NT2/D1 (cell line): ENCODE data around the gene AKR1C8.

ENCODE experiments used
- SUZ12 ChIP-seq: IDR thresholded peaks from 2 replicates; pipeline ENCODE4 v1.6.1; 2011; ENCODE audit not compliant: insufficient read length, insufficient read depth; ENCODE audit errors: extremely low read depth
- YY1 ChIP-seq: IDR thresholded peaks from 2 replicates; pipeline ENCODE4 v1.6.1; 2011; ENCODE audit not compliant: insufficient read length, insufficient read depth
- ZNF274 ChIP-seq: IDR thresholded peaks from 2 replicates; pipeline ENCODE4 v1.6.1; 2011; ENCODE audit warnings: mild to moderate bottlenecking, low read depth, low read length

DNA sequence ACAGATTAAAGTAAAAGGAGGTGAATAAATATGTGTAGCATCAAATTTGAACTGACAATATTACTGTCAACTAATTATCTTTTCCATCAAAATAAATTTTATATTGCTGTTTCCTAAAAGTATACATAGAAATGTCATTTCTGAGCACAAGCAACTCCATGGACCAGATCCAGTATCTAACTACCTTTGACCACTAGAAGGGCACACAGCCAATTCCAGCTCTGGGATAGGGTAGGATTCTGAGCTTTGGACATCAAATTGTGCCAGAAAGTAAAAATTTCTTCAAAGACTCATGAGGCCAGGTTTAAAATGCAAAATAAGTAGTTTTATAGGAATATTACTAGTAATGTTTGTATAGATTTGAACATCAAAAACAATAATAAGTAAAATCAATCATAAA lies 61.1 kb downstream of the AKR1C8 start:
- TF ChIP-seq ZNF274 = no peak
- no peak for TF ChIP-seq SUZ12
- TF ChIP-seq YY1 = no peak
